NB4 (cell line): ENCODE results near the gene GPC5.

ENCODE experiments used
- DNase-seq: peaks from one replicate; pipeline ENCODE4 v3.0.0; 2010; ENCODE audit warnings: low read depth
- H3K4me3 ChIP-seq: one replicate; pipeline ENCODE4 v1.5.1; 2011; ENCODE audit warnings: mild to moderate bottlenecking, low read depth, low read length, moderate library complexity
- MYC ChIP-seq: IDR thresholded peaks from 2 replicates; pipeline ENCODE4 v1.6.1; 2011; ENCODE audit warnings: low read depth, low read length
- POLR2A ChIP-seq: IDR thresholded peaks from 2 replicates; pipeline ENCODE4 v1.6.1; 2011; ENCODE audit warnings: mild to moderate bottlenecking; ENCODE audit not compliant: insufficient read length; ENCODE audit errors: extremely low read depth
- TF ChIP-seq, protein P1 (sequence below): IDR thresholded peaks from 2 replicates; pipeline ENCODE4 v1.6.1; 2011; ENCODE audit warnings: low read depth, low read length
- TF ChIP-seq, protein P2 (sequence below): IDR thresholded peaks from one replicate; pipeline ENCODE4 v1.5.1; 2012; ENCODE audit warnings: low read depth, low read length

The GPC5 gene

DNA sequence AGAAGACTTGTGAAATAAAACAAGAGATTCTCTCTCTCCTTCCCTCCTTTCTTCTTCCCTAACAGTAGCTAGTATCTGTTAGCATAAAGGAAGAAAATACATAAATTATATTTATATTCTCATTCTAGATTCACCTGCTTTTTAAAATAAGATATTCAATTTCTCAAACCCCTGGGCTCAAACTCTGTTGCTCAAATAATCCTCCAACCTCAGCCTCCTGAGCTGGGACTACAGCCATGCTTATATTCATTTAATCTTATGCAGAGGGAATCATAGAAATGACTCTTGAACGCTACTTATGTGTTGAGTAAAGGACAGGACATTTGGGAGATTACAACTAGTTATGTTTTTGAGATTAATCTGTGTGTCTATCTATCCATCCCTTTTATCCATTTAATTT lies 56.2 kb downstream of the GPC5 start:
- TF ChIP-seq POLR2A (no peak), MYC (no peak)
- TF ChIP-seq, protein P1, sequence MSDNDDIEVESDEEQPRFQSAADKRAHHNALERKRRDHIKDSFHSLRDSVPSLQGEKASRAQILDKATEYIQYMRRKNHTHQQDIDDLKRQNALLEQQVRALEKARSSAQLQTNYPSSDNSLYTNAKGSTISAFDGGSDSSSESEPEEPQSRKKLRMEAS = no peak
- TF ChIP-seq, protein P2, sequence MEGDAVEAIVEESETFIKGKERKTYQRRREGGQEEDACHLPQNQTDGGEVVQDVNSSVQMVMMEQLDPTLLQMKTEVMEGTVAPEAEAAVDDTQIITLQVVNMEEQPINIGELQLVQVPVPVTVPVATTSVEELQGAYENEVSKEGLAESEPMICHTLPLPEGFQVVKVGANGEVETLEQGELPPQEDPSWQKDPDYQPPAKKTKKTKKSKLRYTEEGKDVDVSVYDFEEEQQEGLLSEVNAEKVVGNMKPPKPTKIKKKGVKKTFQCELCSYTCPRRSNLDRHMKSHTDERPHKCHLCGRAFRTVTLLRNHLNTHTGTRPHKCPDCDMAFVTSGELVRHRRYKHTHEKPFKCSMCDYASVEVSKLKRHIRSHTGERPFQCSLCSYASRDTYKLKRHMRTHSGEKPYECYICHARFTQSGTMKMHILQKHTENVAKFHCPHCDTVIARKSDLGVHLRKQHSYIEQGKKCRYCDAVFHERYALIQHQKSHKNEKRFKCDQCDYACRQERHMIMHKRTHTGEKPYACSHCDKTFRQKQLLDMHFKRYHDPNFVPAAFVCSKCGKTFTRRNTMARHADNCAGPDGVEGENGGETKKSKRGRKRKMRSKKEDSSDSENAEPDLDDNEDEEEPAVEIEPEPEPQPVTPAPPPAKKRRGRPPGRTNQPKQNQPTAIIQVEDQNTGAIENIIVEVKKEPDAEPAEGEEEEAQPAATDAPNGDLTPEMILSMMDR = no peak
- no peak overlapping the region for H3K4me3 ChIP-seq
- DNase-seq = no peak

DNA sequence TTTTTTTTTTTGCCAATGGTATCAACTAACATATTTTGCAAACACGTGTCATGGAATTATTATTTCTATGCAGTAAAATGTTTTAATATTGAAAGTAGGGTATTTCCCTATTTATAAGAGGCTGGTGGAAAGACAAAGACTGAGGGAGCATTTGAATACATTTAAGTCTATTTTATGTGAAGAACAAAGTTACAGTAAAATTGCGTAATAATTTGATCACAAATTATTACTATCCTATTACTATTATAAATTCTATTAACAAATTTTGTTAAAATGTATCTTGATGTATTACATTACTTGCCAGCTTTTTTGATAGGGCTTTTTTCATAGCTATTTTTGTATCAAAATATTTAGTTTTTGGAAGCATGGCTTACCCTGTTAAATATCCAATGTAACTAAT lies 58.4 kb downstream of the GPC5 start:
- TF ChIP-seq POLR2A (no peak), MYC (no peak)
- TF ChIP-seq, protein P2 = no peak
- TF ChIP-seq, protein P1 = no peak
- H3K4me3 ChIP-seq = no peak overlapping the region
- DNase-seq = no peak

DNA sequence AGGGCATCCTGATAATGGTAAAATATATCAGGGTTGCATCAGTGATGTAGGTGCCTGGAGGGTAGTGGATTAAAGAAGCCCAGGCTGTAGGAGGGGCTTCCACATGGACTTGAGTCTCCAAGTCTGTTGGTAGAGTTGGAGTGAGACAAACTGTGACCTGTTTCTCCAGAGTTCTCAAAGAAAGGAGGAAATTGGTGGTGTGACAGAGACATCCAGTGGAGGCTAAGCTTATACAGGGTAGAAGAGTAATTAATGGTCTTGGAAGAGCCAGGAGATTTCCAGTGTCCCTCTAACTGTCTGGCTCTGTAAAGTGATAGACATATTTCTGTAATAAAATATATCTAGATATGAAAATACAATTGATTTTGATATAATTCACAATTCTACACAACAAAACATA lies 61.1 kb downstream of the GPC5 start:
- no peak for TF ChIP-seq POLR2A
- TF ChIP-seq, protein P1 = no peak
- TF ChIP-seq, protein P2 = no peak
- no peak for TF ChIP-seq MYC
- no peak overlapping the region for H3K4me3 ChIP-seq
- DNase-seq = peak; percentile 6

DNA sequence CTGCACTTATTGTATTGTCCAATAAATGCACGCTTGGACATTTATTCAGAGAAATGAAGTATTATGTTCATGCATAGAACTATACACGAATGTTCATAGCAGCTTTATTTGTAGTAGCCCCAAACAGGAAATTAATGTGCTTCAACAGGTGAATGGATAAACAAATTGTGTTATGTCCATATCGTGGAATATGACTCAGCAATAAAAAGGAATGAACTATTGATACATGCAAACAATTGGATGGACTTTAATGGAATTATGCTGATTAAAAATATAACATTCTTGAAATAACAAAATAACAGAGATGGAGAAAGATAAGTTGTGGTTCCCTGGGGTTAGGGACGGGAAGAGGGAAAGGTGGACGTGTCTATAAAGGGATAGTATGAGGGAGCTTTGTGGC lies 65.9 kb downstream of the GPC5 start:
- no peak for DNase-seq
- H3K4me3 ChIP-seq = no peak overlapping the region
- TF ChIP-seq POLR2A = no peak
- TF ChIP-seq, protein P2 = no peak
- no peak for TF ChIP-seq MYC
- TF ChIP-seq, protein P1 = no peak

DNA sequence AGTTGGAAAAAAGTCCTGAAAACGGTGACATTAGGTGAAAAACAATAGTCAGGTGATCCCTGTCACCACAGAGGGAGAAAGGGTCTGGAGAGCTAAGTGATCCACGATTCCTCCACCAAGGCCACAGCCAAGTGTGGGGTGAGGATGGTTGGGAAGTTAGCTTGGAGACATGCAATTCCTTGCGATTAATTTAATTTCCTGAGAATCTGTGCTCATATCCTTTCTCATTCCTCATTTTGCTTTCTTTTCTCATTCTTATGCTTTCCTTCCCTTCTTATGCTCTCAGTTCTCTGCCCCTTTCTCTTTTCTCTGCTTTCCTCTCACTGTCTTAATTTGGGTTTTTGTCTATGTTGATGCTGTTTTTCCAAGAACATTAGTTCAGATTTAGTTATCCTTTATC lies 68.8 kb downstream of the GPC5 start:
- no peak for DNase-seq
- no peak overlapping the region for H3K4me3 ChIP-seq
- TF ChIP-seq POLR2A (no peak), MYC (no peak)
- TF ChIP-seq, protein P1 = no peak
- TF ChIP-seq, protein P2 = no peak

DNA sequence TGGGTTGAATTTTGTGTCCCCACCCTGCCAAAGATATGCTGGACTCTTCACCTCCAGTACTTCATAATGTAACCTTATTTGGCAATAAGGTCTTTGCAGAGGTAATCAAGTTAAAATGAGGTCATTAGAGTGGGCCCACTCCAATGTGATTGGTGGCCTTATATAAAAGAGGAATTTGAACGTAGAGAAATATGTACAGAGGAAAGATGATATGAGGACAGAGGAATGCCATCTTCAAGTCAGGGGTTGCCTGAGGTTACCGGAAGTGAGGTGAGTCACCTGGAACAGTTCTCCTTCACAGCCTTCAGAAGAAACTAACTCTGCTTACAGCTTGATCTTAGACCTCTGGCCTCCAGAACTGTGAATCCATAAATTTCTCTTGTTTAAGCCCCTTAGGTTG lies 69.9 kb downstream of the GPC5 start:
- DNase-seq = no peak
- TF ChIP-seq, protein P2 = no peak
- no peak for TF ChIP-seq MYC
- TF ChIP-seq POLR2A = no peak
- TF ChIP-seq, protein P1 = no peak

More for the DNA sequence above, 69.9 kb downstream of the GPC5 start:
- no peak overlapping the region for H3K4me3 ChIP-seq
